HepG2 (cell line): Measurements from ENCODE around the gene FGGY.

Source experiments
- HIVEP1 ChIP-seq: sonication (generic); formaldehyde crosslinking; IDR thresholded peaks from 2 replicates; pipeline ENCODE4 v1.4.0; 2020; ENCODE audit warnings: mild to moderate bottlenecking, missing genetic modification reagents
- HMG20B ChIP-seq: conservative IDR thresholded peaks from 2 replicates; pipeline ENCODE4 v1.6.1; 2016; ENCODE audit warnings: missing genetic modification reagents, missing compliant biosample characterization
- MXI1 ChIP-seq: IDR thresholded peaks from 3 replicates; pipeline ENCODE4 v1.6.1; 2012; ENCODE audit warnings: low read depth, low read length, inconsistent platforms, borderline replicate concordance
- NAIF1 ChIP-seq: sonication (generic); formaldehyde crosslinking; IDR thresholded peaks from 2 replicates; pipeline ENCODE4 v1.5.0; 2020; ENCODE audit warnings: mild to moderate bottlenecking, missing genetic modification reagents, borderline replicate concordance
- NCOA2 ChIP-seq: sonication (generic); formaldehyde crosslinking; IDR thresholded peaks from 2 replicates; pipeline ENCODE4 v1.8.0; 2022; ENCODE audit warnings: inconsistent platforms
- POLR2A ChIP-seq, 2 experiments: IDR thresholded peaks; 2 replicates each; pipeline ENCODE4 v1.6.1; 2011; ENCODE audit warnings: low read depth in 2 of 2, low read length in 2 of 2, mild to moderate bottlenecking in 1 of 2, moderate library complexity in 1 of 2; ENCODE audit not compliant: insufficient read depth in 1 of 2
- POLR2AphosphoS2 ChIP-seq: IDR thresholded peaks from 2 replicates; pipeline ENCODE4 v1.6.1; 2011; ENCODE audit warnings: low read depth, low read length, improper control_type of control experiment
- TIGD3 ChIP-seq: sonication (generic); formaldehyde crosslinking; IDR thresholded peaks from 2 replicates; pipeline ENCODE4 v1.5.1; 2020; ENCODE audit warnings: mild to moderate bottlenecking, missing genetic modification reagents, borderline replicate concordance
- ZNF768 ChIP-seq: sonication (generic); formaldehyde crosslinking; IDR thresholded peaks from 2 replicates; pipeline ENCODE4 v1.4.0; 2020; ENCODE audit warnings: missing genetic modification reagents
- TF ChIP-seq, protein P1 (sequence below): sonication (generic); formaldehyde crosslinking; IDR thresholded peaks from 2 replicates; pipeline ENCODE4 v1.5.0; 2020; ENCODE audit warnings: mild to moderate bottlenecking, missing genetic modification reagents, moderate library complexity
- TF ChIP-seq, protein P2 (sequence below): IDR thresholded peaks from 2 replicates; pipeline ENCODE4 v1.6.1; 2016; ENCODE audit warnings: missing biosample characterization, missing genetic modification reagents, low read depth

DNA sequence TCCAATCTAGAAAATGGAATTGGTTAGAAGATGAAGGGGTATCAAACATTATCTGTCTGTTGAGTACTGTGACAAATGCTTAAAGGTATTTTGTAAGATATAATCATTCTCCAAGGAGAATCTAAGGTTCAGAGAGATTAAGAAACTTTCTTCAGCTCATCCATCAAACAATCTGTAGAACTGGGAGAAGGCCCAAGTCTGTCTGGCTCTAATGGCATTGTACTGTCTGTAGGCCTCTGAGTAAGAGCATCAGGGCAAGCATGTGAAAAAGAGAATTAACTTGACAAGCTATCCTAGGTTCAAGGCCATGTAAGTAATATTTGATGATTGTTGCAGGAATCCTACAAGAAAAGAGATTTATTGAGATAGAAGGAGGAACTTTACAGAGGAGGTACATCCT is 5.3 kb upstream of the FGGY start:
- no peak for TF ChIP-seq NCOA2 (CRISPR knock-in tag)
- TF ChIP-seq ZNF768: no peak
- TF ChIP-seq, protein P1, sequence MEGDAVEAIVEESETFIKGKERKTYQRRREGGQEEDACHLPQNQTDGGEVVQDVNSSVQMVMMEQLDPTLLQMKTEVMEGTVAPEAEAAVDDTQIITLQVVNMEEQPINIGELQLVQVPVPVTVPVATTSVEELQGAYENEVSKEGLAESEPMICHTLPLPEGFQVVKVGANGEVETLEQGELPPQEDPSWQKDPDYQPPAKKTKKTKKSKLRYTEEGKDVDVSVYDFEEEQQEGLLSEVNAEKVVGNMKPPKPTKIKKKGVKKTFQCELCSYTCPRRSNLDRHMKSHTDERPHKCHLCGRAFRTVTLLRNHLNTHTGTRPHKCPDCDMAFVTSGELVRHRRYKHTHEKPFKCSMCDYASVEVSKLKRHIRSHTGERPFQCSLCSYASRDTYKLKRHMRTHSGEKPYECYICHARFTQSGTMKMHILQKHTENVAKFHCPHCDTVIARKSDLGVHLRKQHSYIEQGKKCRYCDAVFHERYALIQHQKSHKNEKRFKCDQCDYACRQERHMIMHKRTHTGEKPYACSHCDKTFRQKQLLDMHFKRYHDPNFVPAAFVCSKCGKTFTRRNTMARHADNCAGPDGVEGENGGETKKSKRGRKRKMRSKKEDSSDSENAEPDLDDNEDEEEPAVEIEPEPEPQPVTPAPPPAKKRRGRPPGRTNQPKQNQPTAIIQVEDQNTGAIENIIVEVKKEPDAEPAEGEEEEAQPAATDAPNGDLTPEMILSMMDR (CRISPR knock-in tag): no peak
- TF ChIP-seq, protein P2, sequence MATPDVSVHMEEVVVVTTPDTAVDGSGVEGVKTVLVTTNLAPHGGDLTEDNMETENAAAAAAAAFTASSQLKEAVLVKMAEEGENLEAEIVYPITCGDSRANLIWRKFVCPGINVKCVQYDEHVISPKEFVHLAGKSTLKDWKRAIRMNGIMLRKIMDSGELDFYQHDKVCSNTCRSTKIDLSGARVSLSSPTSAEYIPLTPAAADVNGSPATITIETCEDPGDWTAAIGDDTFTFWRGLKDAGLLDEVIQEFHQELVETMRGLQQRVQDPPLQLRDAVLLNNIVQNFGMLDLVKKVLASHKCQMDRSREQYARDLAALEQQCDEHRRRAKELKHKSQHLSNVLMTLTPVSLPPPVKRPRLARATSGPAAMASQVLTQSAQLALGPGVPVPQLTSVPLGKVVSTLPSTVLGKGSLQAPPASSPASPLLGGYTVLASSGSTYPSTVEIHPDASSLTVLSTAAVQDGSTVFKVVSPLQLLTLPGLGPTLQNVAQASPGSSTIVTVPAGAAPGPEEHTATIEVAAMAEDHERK (CRISPR knock-in tag): no peak
- no peak for TF ChIP-seq HMG20B (CRISPR knock-in tag)
- TF ChIP-seq POLR2A (IDR thresholded peaks at IDR 0.05; ENCODE audit: insufficient read depth in 1 of 2, low read depth in 2 of 2, low read length in 2 of 2): no peak
- TF ChIP-seq MXI1: no peak
- no peak for TF ChIP-seq POLR2AphosphoS2
- no peak for TF ChIP-seq NAIF1
- no peak for TF ChIP-seq HIVEP1 (CRISPR knock-in tag)
- TF ChIP-seq TIGD3 (CRISPR knock-in tag): no peak
